ENCODE data around the gene DGKB.

- TF ChIP-seq CTCF (IDR thresholded peaks at IDR 0.05) = no peak
- no peak for TF ChIP-seq POLR2A (IDR thresholded peaks at IDR 0.05)
These were observed 722.8 kb downstream of the DGKB start for GRCh38 chr7:14179781-14180180.

All from adrenal gland (tissue), 5 donors.